Activated CD8-positive, alpha-beta T cell treated with anti-CD3 and anti-CD28 coated beads, Interleukin-2, amount 10 ng/mL, durations not matched to agents 7 days and 5 days (primary cell): Measurements from ENCODE around the gene PTPN11. TPM values are rescaled to one million over a fixed set of nuclear protein-coding genes. Genes with fewer than 3 reads are reported as not detected.

Experiments
- ATAC-seq: fragments of 150-1000 bp; cut with Tn5 transposase; one replicate; pipeline ENCODE4 v1.10.0; 2021; ENCODE audit warnings: moderate library complexity
- CTCF ChIA-PET: fragments of 350-600 bp; sonication (Branson Sonifier 250); formaldehyde crosslinking; loops from one replicate; lab custom pipeline; 2021; ENCODE audit warnings: antibody characterized with exemption; lab: Charles Lee
- POLR2A ChIA-PET: fragments of 350-600 bp; sonication (Branson Sonifier 250); formaldehyde crosslinking; loops from one replicate; lab custom pipeline; 2021; ENCODE audit warnings: antibody characterized with exemption; lab: Charles Lee
- DNase-seq: peaks from one replicate; pipeline ENCODE4 v3.0.0-alpha.2; 2020
- H3K27ac Mint-ChIP-seq: one replicate; pipeline ENCODE4 v1.8.0; 2021; ENCODE audit warnings: mild to moderate bottlenecking, mixed read lengths
- H3K27me3 Mint-ChIP-seq: one replicate; pipeline ENCODE4 v1.8.0; 2021; ENCODE audit warnings: low read depth, mixed read lengths
- H3K36me3 Mint-ChIP-seq: one replicate; pipeline ENCODE4 v1.8.0; 2021; ENCODE audit warnings: low read depth, mixed read lengths
- H3K4me1 Mint-ChIP-seq: one replicate; pipeline ENCODE4 v1.8.0; 2021; ENCODE audit warnings: low read depth, mixed read lengths
- H3K4me3 Mint-ChIP-seq: one replicate; pipeline ENCODE4 v1.8.0; 2021; ENCODE audit warnings: mild to moderate bottlenecking, mixed read lengths
- H3K9me3 Mint-ChIP-seq: one replicate; pipeline ENCODE4 v1.8.0; 2022; ENCODE audit warnings: mixed read lengths; ENCODE audit not compliant: insufficient read depth
- total RNA-seq, 2 experiments: library from RNA; stranded (reverse); gene quantifications; one replicate each; pipeline ENCODE4 v1.2.3, GENCODE V29; 2021

The PTPN11 gene
- total RNA-seq, 2 experiments from 2014 or later, result 106 to 112 TPM

DNA sequence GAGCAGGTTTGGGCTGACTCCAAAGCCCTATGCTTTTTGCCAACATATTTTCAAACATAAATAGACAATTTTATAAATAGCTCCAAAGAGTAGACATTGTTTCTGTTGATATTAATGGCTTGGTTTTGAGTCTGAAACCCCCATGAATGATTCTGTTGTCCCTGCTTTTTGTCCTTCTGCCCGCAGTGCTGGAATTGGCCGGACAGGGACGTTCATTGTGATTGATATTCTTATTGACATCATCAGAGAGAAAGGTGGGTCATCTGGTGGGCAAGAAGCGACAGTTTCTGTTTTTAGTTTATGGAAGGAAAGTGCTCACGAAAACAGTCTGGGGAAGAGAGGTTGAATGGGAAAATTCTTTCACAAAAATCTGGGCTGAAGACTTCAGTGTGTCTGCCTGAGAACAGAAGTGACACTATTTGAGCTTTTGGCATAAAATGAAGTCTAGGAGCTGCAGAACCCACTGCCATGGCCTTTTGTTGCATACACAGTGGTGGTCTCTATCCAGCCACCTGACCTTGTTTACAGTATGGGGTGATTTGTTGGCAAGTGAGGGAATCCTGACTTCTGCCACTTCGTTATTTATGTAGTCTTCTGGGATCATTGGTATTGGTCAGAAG, 69.6 kb downstream of the PTPN11 start:
- POLR2A ChIA-PET, result no interaction called here
- H3K27ac Mint-ChIP-seq, result no peak overlapping the region
- no peak overlapping the region for H3K4me3 Mint-ChIP-seq
- H3K36me3 Mint-ChIP-seq, result peaks cover 65% of the 10 kb centered on the region
- DNase-seq (no peak), ATAC-seq (no peak)
- H3K27me3 Mint-ChIP-seq, result no peaks in the 10 kb centered on the region
- H3K4me1 Mint-ChIP-seq, result no peaks in the 10 kb centered on the region
- no peaks in the 10 kb centered on the region for H3K9me3 Mint-ChIP-seq
- CTCF ChIA-PET, result no interaction called here

DNA sequence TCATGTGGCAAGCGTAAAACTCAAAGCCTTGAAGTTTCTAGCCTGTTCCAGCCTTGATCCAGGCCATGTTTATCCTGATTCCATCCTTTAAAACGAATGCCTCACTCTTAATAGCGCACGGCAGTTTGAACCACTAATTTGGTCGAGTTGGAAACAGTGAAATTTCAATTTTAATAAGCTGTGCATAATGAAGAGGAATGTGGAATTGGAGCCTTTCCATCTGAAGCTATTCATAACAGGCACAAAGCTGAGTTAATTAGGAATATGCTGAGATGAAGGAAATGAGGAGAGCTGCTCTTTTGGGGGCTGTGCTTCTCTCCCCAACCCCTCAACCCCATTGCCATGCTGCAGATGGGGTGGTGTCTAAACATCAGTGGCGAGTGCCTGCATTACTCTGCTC, 70.7 kb downstream of the PTPN11 start:
- H3K4me1 Mint-ChIP-seq, result no peaks in the 10 kb centered on the region
- no peak overlapping the region for H3K4me3 Mint-ChIP-seq
- CTCF ChIA-PET, result no interaction called here
- POLR2A ChIA-PET, result no interaction called here
- no peak overlapping the region for H3K27ac Mint-ChIP-seq
- ATAC-seq (no peak), DNase-seq (no peak)
- no peaks in the 10 kb centered on the region for H3K9me3 Mint-ChIP-seq
- H3K36me3 Mint-ChIP-seq, result peaks cover 62% of the 10 kb centered on the region
- H3K27me3 Mint-ChIP-seq, result no peaks in the 10 kb centered on the region

DNA sequence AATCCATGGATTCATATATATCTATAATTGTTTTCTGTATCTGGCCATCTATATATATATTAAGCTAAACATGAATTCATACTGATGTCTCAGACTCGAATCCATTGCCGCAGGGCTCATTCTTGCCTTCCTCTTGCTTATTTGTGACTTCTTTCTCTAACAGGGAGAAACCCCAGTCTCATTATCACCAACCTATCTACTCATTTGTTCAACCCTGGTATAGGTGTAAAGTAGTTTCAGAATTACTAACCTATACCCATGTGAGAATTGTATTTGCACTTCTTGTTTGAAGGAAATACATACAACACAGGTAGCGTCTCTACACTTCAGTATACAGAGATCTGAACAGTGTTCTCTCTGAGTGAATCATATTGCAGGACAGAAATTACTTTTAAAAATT, 77.7 kb downstream of the PTPN11 start:
- CTCF ChIA-PET, result interaction anchor here (0.6 kb wide), 1 partner anchor 15 kb away, joined by 3 read pairs; no protein-coding TSS in a partner anchor

DNA sequence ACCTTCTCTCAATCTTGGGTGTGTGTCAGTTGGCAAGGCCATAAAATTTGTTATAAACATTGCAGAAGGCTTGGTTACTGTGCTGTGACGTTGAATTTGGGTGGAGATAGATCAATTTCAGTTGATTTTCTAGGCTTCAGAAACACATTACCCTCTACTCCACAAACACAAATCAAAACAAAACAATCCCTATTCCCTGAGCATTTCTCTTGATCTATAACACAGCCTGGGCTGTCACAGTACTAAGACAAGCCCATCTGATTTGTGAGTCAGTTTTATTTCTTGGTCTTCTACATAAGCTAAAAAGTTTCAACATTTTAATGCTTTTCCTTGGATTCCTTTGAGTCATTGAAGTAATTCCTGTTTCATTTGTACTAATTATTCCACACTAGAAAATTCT, 79.8 kb downstream of the PTPN11 start:
- POLR2A ChIA-PET, result no interaction called here
- no peaks in the 10 kb centered on the region for H3K9me3 Mint-ChIP-seq
- DNase-seq (no peak), ATAC-seq (no peak)
- H3K4me3 Mint-ChIP-seq, result no peak overlapping the region
- CTCF ChIA-PET, result no interaction called here
- H3K4me1 Mint-ChIP-seq, result peaks cover 12% of the 10 kb centered on the region
- H3K36me3 Mint-ChIP-seq, result peaks cover 53% of the 10 kb centered on the region
- no peaks in the 10 kb centered on the region for H3K27me3 Mint-ChIP-seq
- no peak overlapping the region for H3K27ac Mint-ChIP-seq

More for the DNA sequence above, 77.7 kb downstream of the PTPN11 start:
- peak; percentile 36 for ATAC-seq
- POLR2A ChIA-PET, result no interaction called here
- Mint-ChIP-seq H3K9me3 (no peaks in the 10 kb centered on the region), H3K4me3 (no peak overlapping the region), H3K27me3 (no peaks in the 10 kb centered on the region), H3K36me3 (peaks cover 52% of the 10 kb centered on the region), H3K4me1 (peaks cover 12% of the 10 kb centered on the region), H3K27ac (no peak overlapping the region)
- no peak for DNase-seq

DNA sequence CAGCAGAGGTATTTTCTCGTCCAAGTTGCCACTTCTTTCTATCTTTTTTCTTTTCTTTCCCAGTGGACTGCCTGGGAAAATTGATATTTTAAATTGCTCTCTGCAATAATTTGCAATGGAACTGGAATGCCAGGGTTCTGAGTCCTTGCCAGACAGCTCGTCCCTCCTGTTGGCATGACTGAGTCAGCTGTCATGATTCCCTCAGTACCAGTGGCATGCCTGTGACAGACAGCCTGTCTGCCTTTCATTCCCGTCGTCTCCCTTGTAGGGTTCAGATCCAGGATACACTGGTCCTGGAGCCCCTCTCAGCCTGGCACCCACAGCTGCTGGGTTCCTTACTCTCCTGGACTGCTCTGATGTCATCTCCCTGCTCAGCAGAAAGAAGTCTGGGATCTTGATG, 84.8 kb downstream of the PTPN11 start:
- CTCF ChIA-PET, result no interaction called here
- no peaks in the 10 kb centered on the region for H3K4me1 Mint-ChIP-seq
- ATAC-seq, result no peak
- no peak overlapping the region for H3K4me3 Mint-ChIP-seq
- POLR2A ChIA-PET, result no interaction called here
- no peak overlapping the region for H3K27ac Mint-ChIP-seq
- H3K36me3 Mint-ChIP-seq, result peaks cover 59% of the 10 kb centered on the region
- DNase-seq, result no peak
- H3K9me3 Mint-ChIP-seq, result no peaks in the 10 kb centered on the region
- H3K27me3 Mint-ChIP-seq, result no peaks in the 10 kb centered on the region

DNA sequence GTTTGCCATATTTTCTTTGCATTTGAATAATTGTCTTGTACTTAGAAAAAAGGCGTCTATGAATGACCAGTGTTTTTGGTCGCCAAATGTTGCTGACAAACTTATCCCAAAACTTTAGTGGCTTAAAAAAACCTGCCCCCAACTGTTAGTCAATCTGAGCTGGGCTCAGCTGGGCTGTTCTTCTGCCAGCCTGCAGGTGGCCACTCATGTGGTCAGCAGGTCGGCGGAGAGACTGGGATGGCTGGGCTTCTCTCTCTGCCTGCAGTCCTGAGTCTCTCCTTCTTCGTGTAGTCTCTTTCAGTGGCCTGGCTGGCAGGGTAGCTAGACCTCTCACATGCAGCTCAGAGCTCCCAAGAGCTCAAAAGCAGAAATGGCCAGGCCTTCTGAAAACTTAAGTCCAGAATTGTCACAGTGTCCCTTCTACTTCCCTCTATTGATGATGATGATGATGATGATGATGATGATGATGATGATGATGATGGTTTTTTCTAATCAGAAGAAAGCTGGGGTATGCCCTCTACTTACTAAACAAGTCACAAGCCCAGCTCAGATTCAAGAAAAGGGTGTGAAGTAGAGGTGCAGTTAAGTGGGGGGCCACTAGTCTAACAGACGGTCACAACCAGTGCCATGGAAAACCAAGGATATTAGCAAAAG, 87.9 kb downstream of the PTPN11 start:
- Mint-ChIP-seq H3K36me3 (peaks cover 53% of the 10 kb centered on the region), H3K9me3 (no peaks in the 10 kb centered on the region), H3K27me3 (no peaks in the 10 kb centered on the region), H3K27ac (no peak overlapping the region), H3K4me1 (no peaks in the 10 kb centered on the region), H3K4me3 (no peak overlapping the region)
- POLR2A ChIA-PET, result no interaction called here
- CTCF ChIA-PET, result no interaction called here
- ATAC-seq, result no peak
- no peak for DNase-seq

DNA sequence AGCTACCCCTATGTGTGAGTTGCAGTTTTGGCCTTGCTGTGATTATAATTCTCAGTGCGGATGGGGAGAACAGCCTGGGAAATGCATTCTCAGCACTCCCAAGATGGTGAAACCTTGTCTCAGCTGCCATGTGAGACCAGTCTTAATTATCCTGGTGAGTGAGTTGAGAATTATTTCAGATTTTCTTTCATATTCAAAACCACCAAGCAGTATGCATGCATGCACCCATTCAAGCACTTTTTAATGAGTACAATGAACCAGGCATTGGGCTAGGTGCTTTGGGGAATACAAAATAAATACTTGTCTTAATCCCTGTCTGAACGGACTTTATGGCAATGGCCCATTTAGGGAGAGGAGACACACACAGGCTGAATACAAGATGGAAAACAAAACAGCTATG, 94.7 kb downstream of the PTPN11 start:
- Mint-ChIP-seq H3K36me3 (no peaks in the 10 kb centered on the region), H3K4me3 (no peak overlapping the region), H3K4me1 (no peaks in the 10 kb centered on the region), H3K27me3 (no peaks in the 10 kb centered on the region), H3K27ac (no peak overlapping the region), H3K9me3 (no peaks in the 10 kb centered on the region)
- no peak for ATAC-seq
- CTCF ChIA-PET, result no interaction called here
- no peak for DNase-seq
- POLR2A ChIA-PET, result no interaction called here

DNA sequence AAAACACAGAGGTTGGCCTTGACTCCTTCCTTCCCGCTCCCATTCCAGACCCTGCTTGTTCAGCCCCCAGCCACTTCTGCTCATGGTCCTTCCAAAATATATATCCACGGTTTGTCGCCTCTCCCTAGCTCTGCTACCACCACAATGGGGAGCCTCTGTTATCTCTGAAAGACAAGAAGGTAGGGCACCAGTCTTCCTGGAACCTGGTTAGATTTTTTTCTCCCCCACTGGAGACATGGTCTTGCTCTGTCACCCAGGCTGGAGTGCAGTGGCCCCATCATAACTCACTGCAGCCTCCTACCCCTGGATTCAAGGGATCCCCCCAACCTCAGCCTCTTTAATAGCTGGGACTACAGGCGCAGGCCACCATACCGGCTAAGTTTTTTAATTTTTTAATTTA, 95.7 kb downstream of the PTPN11 start:
- ChIA-PET POLR2A (no interaction called here), CTCF (no interaction called here)
- no peaks in the 10 kb centered on the region for H3K4me1 Mint-ChIP-seq

DNA sequence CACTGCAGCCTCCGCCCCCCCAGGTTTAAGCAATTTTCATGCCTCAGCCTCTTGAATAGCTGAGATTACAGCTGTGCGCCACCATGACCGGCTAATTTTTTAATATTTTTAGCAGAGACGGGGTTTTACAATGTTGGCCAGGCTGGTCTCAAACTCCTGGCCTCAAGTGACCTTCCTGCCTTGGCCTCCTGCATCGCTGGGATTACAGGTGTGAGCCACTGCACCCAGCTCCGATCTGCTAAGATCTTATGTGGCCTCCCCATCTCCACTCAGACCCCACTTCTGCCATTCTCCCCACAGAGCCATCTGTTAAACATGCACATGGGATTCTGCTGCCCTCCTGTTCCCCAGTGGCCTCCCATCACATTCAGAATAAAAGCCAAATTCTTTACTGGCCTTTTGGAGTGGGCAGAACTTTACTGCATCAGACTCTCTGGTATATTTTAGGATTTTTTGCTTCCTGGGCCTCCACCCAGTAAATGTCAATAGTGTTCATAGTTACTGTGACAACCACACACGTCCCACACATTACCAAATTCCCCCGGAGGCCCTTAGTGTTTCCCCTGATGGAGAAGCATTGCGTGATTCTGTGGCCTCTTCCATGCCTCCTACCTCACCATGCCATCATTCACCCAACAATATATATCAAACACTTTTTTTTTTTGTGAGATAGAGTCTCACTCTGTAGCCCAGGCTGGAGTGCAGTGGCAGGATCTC, 96.3 kb downstream of the PTPN11 start:
- CTCF ChIA-PET, result no interaction called here
- DNase-seq (no peak), ATAC-seq (no peak)
- POLR2A ChIA-PET, result no interaction called here
- Mint-ChIP-seq H3K4me3 (no peak overlapping the region), H3K4me1 (no peaks in the 10 kb centered on the region), H3K9me3 (no peaks in the 10 kb centered on the region), H3K36me3 (no peaks in the 10 kb centered on the region), H3K27me3 (no peaks in the 10 kb centered on the region), H3K27ac (no peak overlapping the region)

More for the DNA sequence above, 95.7 kb downstream of the PTPN11 start:
- no peaks in the 10 kb centered on the region for H3K27me3 Mint-ChIP-seq
- no peak overlapping the region for H3K27ac Mint-ChIP-seq
- no peak for DNase-seq
- H3K4me3 Mint-ChIP-seq, result no peak overlapping the region
- no peaks in the 10 kb centered on the region for H3K36me3 Mint-ChIP-seq
- no peak for ATAC-seq
- no peaks in the 10 kb centered on the region for H3K9me3 Mint-ChIP-seq

DNA sequence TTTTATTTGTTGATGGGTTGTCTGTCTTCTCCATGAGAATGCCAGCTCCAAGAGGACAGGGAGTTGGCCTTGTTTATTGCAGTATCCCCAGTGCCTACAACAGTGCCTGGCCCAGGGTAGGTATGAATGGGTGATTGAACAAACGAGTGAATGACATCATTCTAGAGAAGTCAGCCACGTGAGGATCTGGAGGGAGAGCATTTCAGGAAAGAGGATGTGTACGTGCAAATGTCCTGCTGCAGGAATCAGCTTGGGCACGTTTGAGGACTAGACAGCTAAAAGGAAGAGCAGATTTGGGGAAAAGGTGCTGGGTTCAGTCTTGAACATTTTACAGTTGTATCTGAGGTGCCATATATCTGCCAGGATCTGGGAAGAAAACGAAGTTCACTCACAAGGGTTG, 97.1 kb downstream of the PTPN11 start:
- no peak for DNase-seq
- no peaks in the 10 kb centered on the region for H3K27me3 Mint-ChIP-seq
- H3K4me1 Mint-ChIP-seq, result no peaks in the 10 kb centered on the region
- H3K9me3 Mint-ChIP-seq, result no peaks in the 10 kb centered on the region
- no peaks in the 10 kb centered on the region for H3K36me3 Mint-ChIP-seq
- ChIA-PET POLR2A (no interaction called here), CTCF (no interaction called here)
- H3K4me3 Mint-ChIP-seq, result no peak overlapping the region
- no peak overlapping the region for H3K27ac Mint-ChIP-seq
- ATAC-seq, result no peak

DNA sequence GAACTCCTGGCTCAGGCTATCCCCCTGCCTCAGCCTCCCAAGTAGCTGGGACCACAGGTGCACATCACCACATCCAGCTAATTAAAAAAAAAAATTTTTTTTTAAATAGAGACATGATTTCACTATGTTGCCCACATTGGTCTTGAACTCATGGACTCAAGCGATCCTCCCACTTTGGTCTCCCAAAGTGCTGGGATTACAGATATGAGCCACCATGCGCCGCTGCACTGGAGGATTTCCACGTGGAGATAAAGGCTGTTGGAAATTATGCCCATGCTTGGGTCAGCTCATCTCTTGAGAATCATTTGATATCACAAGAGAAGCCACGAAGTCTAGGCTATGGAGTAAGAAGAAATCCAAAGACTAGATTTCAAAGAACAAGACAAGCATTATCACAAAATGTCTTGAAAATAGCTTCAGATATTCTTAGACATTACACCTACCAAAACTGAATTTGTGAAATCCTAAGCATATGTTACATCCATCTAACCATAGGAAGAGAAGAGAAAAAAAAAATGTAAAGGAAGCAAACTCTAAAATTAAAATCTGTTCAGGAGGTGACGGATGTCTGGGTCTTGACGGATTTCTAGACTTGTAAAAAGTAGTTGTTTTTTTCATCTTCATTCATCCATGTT, 99.1 kb downstream of the PTPN11 start:
- Mint-ChIP-seq H3K9me3 (no peaks in the 10 kb centered on the region), H3K4me1 (no peaks in the 10 kb centered on the region), H3K27me3 (no peaks in the 10 kb centered on the region), H3K27ac (no peak overlapping the region), H3K36me3 (no peaks in the 10 kb centered on the region), H3K4me3 (no peak overlapping the region)
- POLR2A ChIA-PET, result no interaction called here
- DNase-seq (no peak), ATAC-seq (no peak)
- CTCF ChIA-PET, result interaction anchor here (0.6 kb wide), 1 partner anchor 92 kb away, joined by 3 read pairs; no protein-coding TSS in a partner anchor

DNA sequence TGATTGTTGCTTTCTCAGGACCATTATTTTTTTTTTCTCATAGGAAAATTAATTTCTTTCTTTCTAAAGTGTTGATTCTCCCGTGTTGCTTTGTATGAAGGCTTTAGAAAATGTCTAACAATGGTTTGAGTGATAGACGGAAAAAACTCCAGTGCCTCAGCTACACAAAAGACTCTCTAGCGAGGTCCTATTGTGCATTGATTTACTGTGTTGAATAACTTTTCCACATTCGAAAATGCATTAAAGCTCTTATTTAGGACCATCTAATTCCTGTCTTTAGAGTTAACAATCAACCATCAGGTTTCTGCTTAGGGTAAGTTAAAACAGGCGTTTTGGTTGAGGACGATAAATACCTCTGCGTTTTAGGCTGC, 99.6 kb downstream of the PTPN11 start:
- ChIA-PET CTCF (no interaction called here), POLR2A (no interaction called here)
- Mint-ChIP-seq H3K4me1 (no peaks in the 10 kb centered on the region), H3K36me3 (no peaks in the 10 kb centered on the region), H3K27ac (no peak overlapping the region), H3K27me3 (no peaks in the 10 kb centered on the region), H3K4me3 (no peak overlapping the region), H3K9me3 (no peaks in the 10 kb centered on the region)
- no peak for ATAC-seq
- DNase-seq, result no peak
